Inferior parietal cortex (tissue), 1 donor: ENCODE results near the gene OR6P1.

Experiments used
- DNase-seq: peaks from one replicate; pipeline ENCODE4 v3.0.0-alpha.2; 2016; ENCODE audit errors: extremely low spot score

OR6P1 gene

DNA sequence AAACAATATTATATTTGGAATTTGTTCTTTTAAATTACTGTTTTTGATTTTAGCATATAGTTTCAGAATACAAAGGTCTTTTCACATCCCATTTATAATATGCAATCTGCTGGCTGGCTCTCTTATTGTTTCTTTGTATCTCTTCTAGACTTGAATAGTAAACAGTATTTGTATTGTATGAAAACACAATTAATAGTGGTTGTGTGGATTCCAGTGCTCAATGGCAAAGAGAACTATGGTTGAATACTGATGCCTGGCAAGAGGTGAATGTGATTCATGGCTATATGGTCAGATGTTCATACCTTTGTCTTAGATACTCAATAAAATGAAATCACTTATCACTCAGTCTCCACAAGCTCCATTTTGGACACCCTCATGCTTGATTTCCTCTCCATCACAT, 53.4 kb downstream of the OR6P1 start:
- peak; percentile 15 for DNase-seq
